Measurements from ENCODE around the gene CEACAM16. TPM values are rescaled to one million over a fixed set of nuclear protein-coding genes. Genes with fewer than 3 reads are reported as not detected.
A peak's percentile ranks its signal among the peaks of the same experiment; 100 is the strongest.

Gene CEACAM16
- total and polyA plus RNA-seq, 10 of the 15 experiments (the other 5 are each of a cell fraction or from before 2014, with no cell fraction given) = not detected

DNA sequence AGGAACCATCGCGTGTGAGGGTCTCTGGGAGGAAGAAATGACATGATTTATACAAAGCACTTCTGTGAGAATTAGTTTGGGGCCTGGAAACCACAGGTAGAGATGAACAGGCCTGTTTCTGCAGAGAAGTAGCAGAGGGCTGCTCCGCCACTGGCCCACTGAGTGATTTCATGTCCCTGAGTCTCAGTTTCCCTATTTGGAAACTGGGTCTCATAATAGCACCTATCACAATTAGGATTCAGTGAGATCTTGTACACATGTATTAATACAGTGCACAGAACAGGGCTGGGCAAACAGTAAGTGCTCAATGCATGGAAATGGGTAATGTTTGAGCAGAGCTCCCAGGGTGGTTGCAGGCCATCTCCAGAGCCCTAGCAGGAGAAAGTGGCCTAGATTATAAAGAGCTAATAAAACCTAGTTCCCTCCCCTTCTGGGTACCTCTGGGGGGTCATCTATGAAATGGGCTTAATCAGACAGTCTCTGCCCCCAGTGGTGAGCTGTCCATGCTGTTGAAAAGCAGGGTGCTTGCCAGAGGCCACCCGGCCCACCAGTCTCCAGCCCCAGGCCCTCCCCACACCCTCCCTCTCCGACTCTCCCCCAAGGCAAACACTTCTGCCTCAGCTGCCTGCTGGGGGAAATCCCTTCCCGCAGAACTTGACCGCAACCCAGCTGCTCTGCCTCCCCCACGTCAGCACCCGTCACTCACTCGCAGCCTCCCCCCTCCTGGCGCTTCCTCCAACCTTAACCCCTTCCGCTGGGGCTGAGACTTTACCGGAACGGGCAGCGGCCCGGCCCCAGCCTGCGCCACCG lies 54.1 kb downstream of the CEACAM16 start (continued):
- TF ChIP-seq, protein P1, sequence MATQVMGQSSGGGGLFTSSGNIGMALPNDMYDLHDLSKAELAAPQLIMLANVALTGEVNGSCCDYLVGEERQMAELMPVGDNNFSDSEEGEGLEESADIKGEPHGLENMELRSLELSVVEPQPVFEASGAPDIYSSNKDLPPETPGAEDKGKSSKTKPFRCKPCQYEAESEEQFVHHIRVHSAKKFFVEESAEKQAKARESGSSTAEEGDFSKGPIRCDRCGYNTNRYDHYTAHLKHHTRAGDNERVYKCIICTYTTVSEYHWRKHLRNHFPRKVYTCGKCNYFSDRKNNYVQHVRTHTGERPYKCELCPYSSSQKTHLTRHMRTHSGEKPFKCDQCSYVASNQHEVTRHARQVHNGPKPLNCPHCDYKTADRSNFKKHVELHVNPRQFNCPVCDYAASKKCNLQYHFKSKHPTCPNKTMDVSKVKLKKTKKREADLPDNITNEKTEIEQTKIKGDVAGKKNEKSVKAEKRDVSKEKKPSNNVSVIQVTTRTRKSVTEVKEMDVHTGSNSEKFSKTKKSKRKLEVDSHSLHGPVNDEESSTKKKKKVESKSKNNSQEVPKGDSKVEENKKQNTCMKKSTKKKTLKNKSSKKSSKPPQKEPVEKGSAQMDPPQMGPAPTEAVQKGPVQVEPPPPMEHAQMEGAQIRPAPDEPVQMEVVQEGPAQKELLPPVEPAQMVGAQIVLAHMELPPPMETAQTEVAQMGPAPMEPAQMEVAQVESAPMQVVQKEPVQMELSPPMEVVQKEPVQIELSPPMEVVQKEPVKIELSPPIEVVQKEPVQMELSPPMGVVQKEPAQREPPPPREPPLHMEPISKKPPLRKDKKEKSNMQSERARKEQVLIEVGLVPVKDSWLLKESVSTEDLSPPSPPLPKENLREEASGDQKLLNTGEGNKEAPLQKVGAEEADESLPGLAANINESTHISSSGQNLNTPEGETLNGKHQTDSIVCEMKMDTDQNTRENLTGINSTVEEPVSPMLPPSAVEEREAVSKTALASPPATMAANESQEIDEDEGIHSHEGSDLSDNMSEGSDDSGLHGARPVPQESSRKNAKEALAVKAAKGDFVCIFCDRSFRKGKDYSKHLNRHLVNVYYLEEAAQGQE (IDR thresholded peaks at IDR 0.05; ENCODE audit: low read depth, low read length) = peak; percentile 48; the same call in 1 of the 2 replicates
- TF ChIP-seq, protein P2, sequence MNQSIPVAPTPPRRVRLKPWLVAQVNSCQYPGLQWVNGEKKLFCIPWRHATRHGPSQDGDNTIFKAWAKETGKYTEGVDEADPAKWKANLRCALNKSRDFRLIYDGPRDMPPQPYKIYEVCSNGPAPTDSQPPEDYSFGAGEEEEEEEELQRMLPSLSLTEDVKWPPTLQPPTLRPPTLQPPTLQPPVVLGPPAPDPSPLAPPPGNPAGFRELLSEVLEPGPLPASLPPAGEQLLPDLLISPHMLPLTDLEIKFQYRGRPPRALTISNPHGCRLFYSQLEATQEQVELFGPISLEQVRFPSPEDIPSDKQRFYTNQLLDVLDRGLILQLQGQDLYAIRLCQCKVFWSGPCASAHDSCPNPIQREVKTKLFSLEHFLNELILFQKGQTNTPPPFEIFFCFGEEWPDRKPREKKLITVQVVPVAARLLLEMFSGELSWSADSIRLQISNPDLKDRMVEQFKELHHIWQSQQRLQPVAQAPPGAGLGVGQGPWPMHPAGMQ (IDR thresholded peaks at IDR 0.05; ENCODE audit: borderline replicate concordance) = peak; percentile 65; the same call in 1 of the 2 replicates
- TF ChIP-seq SREBF2 (IDR thresholded peaks at IDR 0.05; ENCODE audit: low read length) (no peak), ZNF24 (IDR thresholded peaks at IDR 0.05) (no peak), ZNF217 (IDR thresholded peaks at IDR 0.05) (no peak), FOS (IDR thresholded peaks at IDR 0.05; ENCODE audit: borderline replicate concordance, extremely low read depth, insufficient read length) (no peak), BACH1 (IDR thresholded peaks at IDR 0.05; ENCODE audit: borderline replicate concordance) (peak; percentile 91; the same call in 1 of the 2 replicates), WRNIP1 (IDR thresholded peaks at IDR 0.05; ENCODE audit: borderline replicate concordance, low read depth, low read length) (no peak), CHD1 (IDR thresholded peaks at IDR 0.05; ENCODE audit: low read depth, low read length) (peak; percentile 84; the same call in 1 of the 2 replicates), SPI1 (IDR thresholded peaks at IDR 0.05; ENCODE audit: borderline replicate concordance, insufficient read depth, low read depth, low read length) (peak; percentile 65; the same call in 1 of the 2 replicates), BHLHE40 (IDR thresholded peaks at IDR 0.05; ENCODE audit: borderline replicate concordance in 1 of 2, low read depth in 2 of 2, low read length in 1 of 2) (peak; percentile 87 to 92), MEF2B (IDR thresholded peaks at IDR 0.05; ENCODE audit: partially characterized antibody, poor library complexity, severe bottlenecking) (peak; percentile 71), SP1 (IDR thresholded peaks at IDR 0.05; ENCODE audit: low read depth, low read length) (peak; percentile 90), PML (IDR thresholded peaks at IDR 0.05; ENCODE audit: low read length) (no peak; the same call in 1 of the 2 replicates)
- TF ChIP-seq, protein P3, sequence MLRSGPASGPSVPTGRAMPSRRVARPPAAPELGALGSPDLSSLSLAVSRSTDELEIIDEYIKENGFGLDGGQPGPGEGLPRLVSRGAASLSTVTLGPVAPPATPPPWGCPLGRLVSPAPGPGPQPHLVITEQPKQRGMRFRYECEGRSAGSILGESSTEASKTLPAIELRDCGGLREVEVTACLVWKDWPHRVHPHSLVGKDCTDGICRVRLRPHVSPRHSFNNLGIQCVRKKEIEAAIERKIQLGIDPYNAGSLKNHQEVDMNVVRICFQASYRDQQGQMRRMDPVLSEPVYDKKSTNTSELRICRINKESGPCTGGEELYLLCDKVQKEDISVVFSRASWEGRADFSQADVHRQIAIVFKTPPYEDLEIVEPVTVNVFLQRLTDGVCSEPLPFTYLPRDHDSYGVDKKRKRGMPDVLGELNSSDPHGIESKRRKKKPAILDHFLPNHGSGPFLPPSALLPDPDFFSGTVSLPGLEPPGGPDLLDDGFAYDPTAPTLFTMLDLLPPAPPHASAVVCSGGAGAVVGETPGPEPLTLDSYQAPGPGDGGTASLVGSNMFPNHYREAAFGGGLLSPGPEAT (IDR thresholded peaks at IDR 0.05; ENCODE audit: low read depth) = peak; percentile 94
- TF ChIP-seq, protein P4, sequence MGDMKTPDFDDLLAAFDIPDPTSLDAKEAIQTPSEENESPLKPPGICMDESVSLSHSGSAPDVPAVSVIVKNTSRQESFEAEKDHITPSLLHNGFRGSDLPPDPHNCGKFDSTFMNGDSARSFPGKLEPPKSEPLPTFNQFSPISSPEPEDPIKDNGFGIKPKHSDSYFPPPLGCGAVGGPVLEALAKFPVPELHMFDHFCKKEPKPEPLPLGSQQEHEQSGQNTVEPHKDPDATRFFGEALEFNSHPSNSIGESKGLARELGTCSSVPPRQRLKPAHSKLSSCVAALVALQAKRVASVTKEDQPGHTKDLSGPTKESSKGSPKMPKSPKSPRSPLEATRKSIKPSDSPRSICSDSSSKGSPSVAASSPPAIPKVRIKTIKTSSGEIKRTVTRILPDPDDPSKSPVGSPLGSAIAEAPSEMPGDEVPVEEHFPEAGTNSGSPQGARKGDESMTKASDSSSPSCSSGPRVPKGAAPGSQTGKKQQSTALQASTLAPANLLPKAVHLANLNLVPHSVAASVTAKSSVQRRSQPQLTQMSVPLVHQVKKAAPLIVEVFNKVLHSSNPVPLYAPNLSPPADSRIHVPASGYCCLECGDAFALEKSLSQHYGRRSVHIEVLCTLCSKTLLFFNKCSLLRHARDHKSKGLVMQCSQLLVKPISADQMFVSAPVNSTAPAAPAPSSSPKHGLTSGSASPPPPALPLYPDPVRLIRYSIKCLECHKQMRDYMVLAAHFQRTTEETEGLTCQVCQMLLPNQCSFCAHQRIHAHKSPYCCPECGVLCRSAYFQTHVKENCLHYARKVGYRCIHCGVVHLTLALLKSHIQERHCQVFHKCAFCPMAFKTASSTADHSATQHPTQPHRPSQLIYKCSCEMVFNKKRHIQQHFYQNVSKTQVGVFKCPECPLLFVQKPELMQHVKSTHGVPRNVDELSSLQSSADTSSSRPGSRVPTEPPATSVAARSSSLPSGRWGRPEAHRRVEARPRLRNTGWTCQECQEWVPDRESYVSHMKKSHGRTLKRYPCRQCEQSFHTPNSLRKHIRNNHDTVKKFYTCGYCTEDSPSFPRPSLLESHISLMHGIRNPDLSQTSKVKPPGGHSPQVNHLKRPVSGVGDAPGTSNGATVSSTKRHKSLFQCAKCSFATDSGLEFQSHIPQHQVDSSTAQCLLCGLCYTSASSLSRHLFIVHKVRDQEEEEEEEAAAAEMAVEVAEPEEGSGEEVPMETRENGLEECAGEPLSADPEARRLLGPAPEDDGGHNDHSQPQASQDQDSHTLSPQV (IDR thresholded peaks at IDR 0.05) = 0 out of 2 replicates have a peak, but pooled peaks have one; percentile 60

Data from GM12878 (cell line).